Muscle layer of duodenum (tissue), 2 donors: ENCODE data around the gene SMARCD3.
A peak's percentile ranks its signal among the peaks of the same experiment; 100 is the strongest.

ENCODE experiments used
- H3K27ac ChIP-seq: one replicate; pipeline ENCODE4 v1.7.0; 2013; ENCODE audit warnings: mild to moderate bottlenecking, low read length
- H3K27me3 ChIP-seq: one replicate; pipeline ENCODE4 v1.7.0; 2013; ENCODE audit warnings: low read depth, mild to moderate bottlenecking, control low read depth, low read length
- H3K36me3 ChIP-seq, 2 donors: one replicate each; pipeline ENCODE4 v1.7.0; 2013; ENCODE audit warnings: low read length in 2 of 2, control low read depth in 1 of 2, mild to moderate bottlenecking in 1 of 2; ENCODE audit not compliant: insufficient read depth in 2 of 2, control insufficient read depth in 1 of 2
- H3K4me1 ChIP-seq, 2 donors: one replicate each; pipeline ENCODE4 v1.7.0; 2013; ENCODE audit warnings: low read length in 2 of 2, mild to moderate bottlenecking in 2 of 2, control low read depth in 1 of 2, moderate library complexity in 1 of 2; ENCODE audit not compliant: insufficient read depth in 2 of 2, control insufficient read depth in 1 of 2
- H3K4me3 ChIP-seq, 2 donors: one replicate each; pipeline ENCODE4 v1.7.0; 2013; ENCODE audit warnings: low read length in 2 of 2, low read depth in 1 of 2, mild to moderate bottlenecking in 1 of 2
- H3K9me3 ChIP-seq, 2 donors: one replicate each; pipeline ENCODE4 v1.7.0; 2013; ENCODE audit warnings: low read length in 2 of 2, control low read depth in 1 of 2, mild to moderate bottlenecking in 1 of 2; ENCODE audit not compliant: control insufficient read depth in 1 of 2
- donor health status: healthy.

Gene SMARCD3

GRCh38 chr7:151240942-151241754 is 7.3 kb downstream of the SMARCD3 start:
- peaks cover 0 to 32% of the 10 kb centered on the region in 2 donors for H3K4me1 ChIP-seq
- no peak overlapping the region for H3K27ac ChIP-seq
- H3K36me3 ChIP-seq, result peaks cover 32 to 47% of the 10 kb centered on the region in 2 donors

GRCh38 chr7:151240536-151240935 is 8.0 kb downstream of the SMARCD3 start:
- Histone ChIP-seq H3K4me1 (peaks cover 0 to 26% of the 10 kb centered on the region in 2 donors), H3K9me3 (no peaks in the 10 kb centered on the region), H3K4me3 (no peak overlapping the region), H3K27me3 (peaks cover 14% of the 10 kb centered on the region), H3K36me3 (peaks cover 33 to 50% of the 10 kb centered on the region in 2 donors), H3K27ac (no peak overlapping the region)

More at GRCh38 chr7:151240942-151241754, 7.3 kb downstream of the SMARCD3 start:
- Histone ChIP-seq H3K9me3 (no peaks in the 10 kb centered on the region), H3K27me3 (peaks cover 19% of the 10 kb centered on the region), H3K4me3 (no peak overlapping the region)

- Histone ChIP-seq H3K27me3 (peaks cover 10% of the 10 kb centered on the region), H3K4me3 (no peak overlapping the region), H3K9me3 (no peaks in the 10 kb centered on the region), H3K4me1 (peaks cover 0 to 21% of the 10 kb centered on the region in 2 donors), H3K36me3 (peaks cover 33 to 56% of the 10 kb centered on the region in 2 donors), H3K27ac (no peak overlapping the region)
Observed at GRCh38 chr7:151239837-151240459, 8.5 kb downstream of the SMARCD3 start.

- no peak overlapping the region for H3K4me3 ChIP-seq
- H3K36me3 ChIP-seq, result peaks cover 33 to 61% of the 10 kb centered on the region in 2 donors
- no peaks in the 10 kb centered on the region for H3K9me3 ChIP-seq
- H3K27me3 ChIP-seq, result peaks cover 2% of the 10 kb centered on the region
- peaks cover 0 to 15% of the 10 kb centered on the region in 2 donors for H3K4me1 ChIP-seq
- H3K27ac ChIP-seq, result no peak overlapping the region
Observed at GRCh38 chr7:151238924-151239836, 9.3 kb downstream of the SMARCD3 start.

GRCh38 chr7:151238190-151238810 is 10.2 kb downstream of the SMARCD3 start:
- no peaks in the 10 kb centered on the region for H3K27me3 ChIP-seq
- peaks cover 33 to 61% of the 10 kb centered on the region in 2 donors for H3K36me3 ChIP-seq
- no peak overlapping the region for H3K4me3 ChIP-seq
- no peaks in the 10 kb centered on the region for H3K9me3 ChIP-seq
- H3K4me1 ChIP-seq, result peaks cover 7 to 16% of the 10 kb centered on the region in 2 donors
- H3K27ac ChIP-seq, result no peak overlapping the region

GRCh38 chr7:151237244-151238189 is 11.0 kb downstream of the SMARCD3 start:
- Histone ChIP-seq H3K9me3 (no peaks in the 10 kb centered on the region), H3K36me3 (peaks cover 33 to 61% of the 10 kb centered on the region in 2 donors)

GRCh38 chr7:151236406-151236805 is 12.1 kb downstream of the SMARCD3 start:
- Histone ChIP-seq H3K27me3 (no peaks in the 10 kb centered on the region), H3K4me1 (peaks cover 13 to 23% of the 10 kb centered on the region in 2 donors), H3K4me3 (no peak overlapping the region), H3K36me3 (peaks cover 26 to 52% of the 10 kb centered on the region in 2 donors), H3K27ac (no peak overlapping the region), H3K9me3 (no peaks in the 10 kb centered on the region)

More at GRCh38 chr7:151237244-151238189, 11.0 kb downstream of the SMARCD3 start:
- Histone ChIP-seq H3K4me1 (peaks cover 8 to 15% of the 10 kb centered on the region in 2 donors), H3K4me3 (no peak overlapping the region), H3K27ac (no peak overlapping the region), H3K27me3 (no peaks in the 10 kb centered on the region)

- H3K4me1 ChIP-seq, result peaks cover 13 to 23% of the 10 kb centered on the region in 2 donors
- peaks cover 26 to 42% of the 10 kb centered on the region in 2 donors for H3K36me3 ChIP-seq
Observed at GRCh38 chr7:151235091-151235787, 13.3 kb downstream of the SMARCD3 start.

GRCh38 chr7:151233804-151234203 is 14.7 kb downstream of the SMARCD3 start:
- Histone ChIP-seq H3K4me1 (peaks cover 13 to 23% of the 10 kb centered on the region in 2 donors), H3K4me3 (peak overlapping the region; percentile 93 to 94), H3K9me3 (no peaks in the 10 kb centered on the region), H3K27me3 (no peaks in the 10 kb centered on the region), H3K27ac (peak overlapping the region; percentile 86), H3K36me3 (peaks cover 22 to 34% of the 10 kb centered on the region in 2 donors)

More at GRCh38 chr7:151235091-151235787, 13.3 kb downstream of the SMARCD3 start:
- Histone ChIP-seq H3K27me3 (no peaks in the 10 kb centered on the region), H3K9me3 (no peaks in the 10 kb centered on the region), H3K27ac (no peak overlapping the region), H3K4me3 (no peak overlapping the region)
